MCF 10A (cell line): ENCODE data around the gene ZBTB47. TPM values are rescaled to one million over a fixed set of nuclear protein-coding genes. Genes with fewer than 3 reads are reported as not detected.
A peak's percentile ranks its signal among the peaks of the same experiment; 100 is the strongest.

ENCODE experiments used
- BruUV-seq: library from RNA; stranded (reverse); fragments of 400-500 nt; replicated peaks from 2 replicates; lab custom pipeline; 2021; lab: Mats Ljungman, UMichigan
- CTCF ChIA-PET: fragments of 300-600 bp; sonication (Branson Sonifier 250); formaldehyde crosslinking; extraction: SDS; loops from one replicate; lab custom pipeline; 2021; ENCODE audit warnings: antibody characterized with exemption, inconsistent platforms; lab: Yijun Ruan, JAX
- POLR2A ChIA-PET: fragments of 300-600, 350-650 bp; sonication (Branson Sonifier 250); formaldehyde crosslinking; extraction: SDS; loops from one replicate; lab custom pipeline; 2020; ENCODE audit warnings: antibody characterized with exemption, inconsistent platforms; lab: Yijun Ruan, JAX
- DNase-seq: peaks from one replicate; pipeline ENCODE4 v3.0.0-alpha.2; 2018; ENCODE audit not compliant: unreplicated experiment
- H3K27ac Mint-ChIP-seq: one replicate; pipeline ENCODE4 v1.8.0; 2022; ENCODE audit warnings: mild to moderate bottlenecking, low read depth, mixed read lengths; ENCODE audit not compliant: unreplicated experiment
- H3K27me3 Mint-ChIP-seq: one replicate; pipeline ENCODE4 v1.8.0; 2022; ENCODE audit warnings: mixed read lengths; ENCODE audit not compliant: insufficient read depth, unreplicated experiment
- H3K36me3 Mint-ChIP-seq: one replicate; pipeline ENCODE4 v1.8.0; 2022; ENCODE audit warnings: mild to moderate bottlenecking, moderate library complexity, mixed read lengths; ENCODE audit not compliant: insufficient read depth, unreplicated experiment
- H3K4me1 Mint-ChIP-seq: one replicate; pipeline ENCODE4 v1.8.0; 2022; ENCODE audit warnings: mixed read lengths; ENCODE audit not compliant: insufficient read depth, unreplicated experiment
- H3K4me3 Mint-ChIP-seq: one replicate; pipeline ENCODE4 v1.8.0; 2022; ENCODE audit warnings: mild to moderate bottlenecking, moderate library complexity, mixed read lengths; ENCODE audit not compliant: unreplicated experiment
- H3K9me3 Mint-ChIP-seq: one replicate; pipeline ENCODE4 v1.8.0; 2022; ENCODE audit warnings: mixed read lengths; ENCODE audit not compliant: unreplicated experiment
- CTCF ChIP-seq: fragments of 200-600 bp; IDR thresholded peaks from one replicate; pipeline ENCODE4 v1.8.0; 2022; ENCODE audit warnings: antibody characterized with exemption, mild to moderate bottlenecking; ENCODE audit not compliant: unreplicated experiment
- intact Hi-C: fragments of 100-400 bp; cut with micrococcal nuclease; formaldehyde crosslinking; loops from 2 replicates; pipeline ENCODE4 v1.14.1; 2022
- total RNA-seq: library from RNA; stranded (reverse); gene quantifications from 2 replicates; pipeline ENCODE4 v1.2.3, GENCODE V29; 2022

ZBTB47 gene
- total RNA-seq, 1 experiment from 2014 or later, result 10.9 TPM

DNA sequence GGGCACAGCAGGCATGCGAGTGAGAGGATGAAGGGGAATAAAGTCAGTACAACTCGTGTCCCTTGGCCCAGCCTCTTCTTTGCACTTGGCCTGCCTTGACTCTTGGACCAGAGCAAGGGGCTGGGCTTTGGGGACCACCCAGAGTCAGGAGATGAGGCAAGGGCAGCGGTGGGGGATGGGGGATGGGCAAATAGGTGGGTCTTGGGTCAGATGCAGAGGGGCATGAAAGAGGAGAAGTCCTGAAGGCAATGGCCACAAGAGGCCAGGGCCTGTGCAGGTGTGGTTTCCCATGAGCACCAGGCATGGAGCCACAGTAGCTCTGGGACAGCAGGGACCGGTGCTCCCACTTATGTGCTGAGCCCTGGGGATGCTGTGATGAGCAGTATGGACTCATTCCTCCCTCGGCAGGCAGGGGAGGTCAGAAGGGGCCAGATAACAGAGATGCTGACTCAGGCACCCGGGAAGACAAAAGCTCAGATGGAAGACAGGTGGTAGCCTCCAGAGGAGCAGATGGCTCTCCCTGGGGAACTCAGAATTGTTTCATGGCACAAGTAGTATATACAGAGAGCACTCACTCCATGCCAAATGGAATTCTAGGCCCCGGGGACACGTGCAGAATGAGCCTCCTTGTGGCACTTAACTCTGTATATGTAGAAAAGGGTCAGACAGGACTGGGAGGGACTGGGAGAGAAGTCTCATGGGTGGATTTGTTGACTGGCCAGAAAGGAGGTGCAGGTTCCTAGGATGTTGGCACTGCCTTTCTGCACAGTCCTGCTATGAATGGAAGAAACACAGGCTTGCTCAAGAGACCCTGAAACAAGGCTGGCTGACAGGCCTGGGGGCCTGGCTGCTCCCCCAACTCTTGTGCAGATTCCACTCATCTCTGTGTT is 14.3 kb downstream of the ZBTB47 start:
- H3K4me1 Mint-ChIP-seq, result no peaks in the 10 kb centered on the region
- H3K27ac Mint-ChIP-seq, result no peak overlapping the region
- intact Hi-C loops, result no loop called here
- POLR2A ChIA-PET, result interaction anchor here (0.7 to 2.9 kb wide), 5 partner anchors 13 to 171 kb away, joined by 3 to 13 read pairs (median 4); partner anchors contain the start of gene KLHL40
- no peaks in the 10 kb centered on the region for H3K9me3 Mint-ChIP-seq
- CTCF ChIA-PET, result interaction anchor here (0.6 kb wide), 1 partner anchor 87 kb away, joined by 3 read pairs; no protein-coding TSS in a partner anchor
- no peak for DNase-seq
- no peak overlapping the region for H3K4me3 Mint-ChIP-seq
- peaks cover 7% of the 10 kb centered on the region for H3K36me3 Mint-ChIP-seq
- no peak for TF ChIP-seq CTCF
- H3K27me3 Mint-ChIP-seq, result no peaks in the 10 kb centered on the region
- no TSS peak for BruUV-seq

- H3K36me3 Mint-ChIP-seq, result peaks cover 7% of the 10 kb centered on the region
- POLR2A ChIA-PET, result interaction anchor here (1.1 to 1.3 kb wide), 2 partner anchors 16 to 44 kb away, joined by 3 to 4 read pairs; no protein-coding TSS in a partner anchor
- no TSS peak for BruUV-seq
- H3K4me3 Mint-ChIP-seq, result no peak overlapping the region
- intact Hi-C loops, result no loop called here
- no peak for DNase-seq
- TF ChIP-seq CTCF, result no peak
- H3K27me3 Mint-ChIP-seq, result no peaks in the 10 kb centered on the region
- CTCF ChIA-PET, result interaction anchor here (0.6 kb wide), 1 partner anchor 86 kb away, joined by 3 read pairs; no protein-coding TSS in a partner anchor
- H3K27ac Mint-ChIP-seq, result no peak overlapping the region
- no peaks in the 10 kb centered on the region for H3K4me1 Mint-ChIP-seq
- no peaks in the 10 kb centered on the region for H3K9me3 Mint-ChIP-seq
Observed at GRCh38 chr3:42668413-42668760, 14.9 kb downstream of the ZBTB47 start.

- no peaks in the 10 kb centered on the region for H3K4me1 Mint-ChIP-seq
- H3K36me3 Mint-ChIP-seq, result peaks cover 7% of the 10 kb centered on the region
- H3K27me3 Mint-ChIP-seq, result no peaks in the 10 kb centered on the region
- TF ChIP-seq CTCF, result no peak
- no TSS peak for BruUV-seq
- ChIA-PET CTCF (no interaction called here), POLR2A (interaction anchor here (1.1 to 1.3 kb wide), 3 partner anchors 17 to 68 kb away, joined by 3 to 4 read pairs (median 4); partner anchors contain the start of gene NKTR)
- H3K4me3 Mint-ChIP-seq, result no peak overlapping the region
- no peak overlapping the region for H3K27ac Mint-ChIP-seq
- no peaks in the 10 kb centered on the region for H3K9me3 Mint-ChIP-seq
- DNase-seq, result peak; percentile 76
- intact Hi-C loops, result no loop called here
Observed at GRCh38 chr3:42668793-42669217, 15.3 kb downstream of the ZBTB47 start.

- no TSS peak for BruUV-seq
- H3K9me3 Mint-ChIP-seq, result no peaks in the 10 kb centered on the region
- H3K4me3 Mint-ChIP-seq, result no peak overlapping the region
- ChIA-PET CTCF (interaction anchor here (0.6 to 1.0 kb wide), 2 partner anchors 18 to 78 kb away, joined by 3 read pairs; no protein-coding TSS in a partner anchor), POLR2A (interaction anchor here (1.1 to 1.5 kb wide), 2 partner anchors 9 to 12 kb away, joined by 3 to 4 read pairs; no protein-coding TSS in a partner anchor)
- H3K36me3 Mint-ChIP-seq, result peaks cover 7% of the 10 kb centered on the region
- intact Hi-C loops, result no loop called here
- H3K27me3 Mint-ChIP-seq, result no peaks in the 10 kb centered on the region
- H3K4me1 Mint-ChIP-seq, result peaks cover 6% of the 10 kb centered on the region
- TF ChIP-seq CTCF, result no peak
- H3K27ac Mint-ChIP-seq, result no peak overlapping the region
- DNase-seq, result no peak
Observed at GRCh38 chr3:42670051-42670576, 16.6 kb downstream of the ZBTB47 start.
